ENCODE measurements around the gene UTP18. TPM values are rescaled to one million over a fixed set of nuclear protein-coding genes. Genes with fewer than 3 reads are reported as not detected.
"Not testable (repeated sequence)": the region's sequence is repeated elsewhere in the genome, so short reads cannot be mapped to it uniquely, and the experiment has no call there.

Gene UTP18
- total RNA-seq = 10.0 TPM

- DNase-seq (ENCODE audit: low spot score) = peak; percentile 98
- ATAC-seq = peak; percentile 88
Measured at GRCh38 chr17:51260237-51261023, at the start of gene UTP18. TSS of gene UTP18 (plus strand) at chr17:51260546. CDS start at chr17:51260585, 39 bp downstream.

DNA sequence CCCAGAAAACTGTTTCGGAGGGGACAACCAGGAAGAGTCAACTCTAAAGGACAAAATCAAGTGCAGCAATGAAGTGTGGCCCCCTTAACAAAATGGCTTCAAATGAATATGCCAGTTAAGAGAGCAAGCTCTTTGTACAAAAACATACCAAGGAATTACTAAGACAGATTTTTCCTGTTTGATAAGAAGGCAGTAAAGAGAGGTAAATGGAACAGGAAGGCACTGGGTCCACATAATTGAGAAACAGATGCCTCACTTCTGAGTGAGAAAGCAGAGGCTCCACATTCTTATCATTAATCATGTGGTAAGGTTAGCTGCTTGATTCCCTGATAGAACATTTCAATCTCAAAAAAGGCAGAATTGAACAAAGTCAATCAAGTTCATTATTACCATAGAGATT lies 45.4 kb upstream of the UTP18 start:
- no peak for ATAC-seq
- no peak for DNase-seq (ENCODE audit: low spot score)

GRCh38 chr17:51217946-51218345 lies 42.4 kb upstream of the UTP18 start:
- peak; percentile 64 for ATAC-seq
- no peak for DNase-seq (ENCODE audit: low spot score)

- peak; percentile 43 for ATAC-seq
Measured at GRCh38 chr17:51221322-51221721, 39.0 kb upstream of the UTP18 start.

GRCh38 chr17:51224402-51225262 lies 35.7 kb upstream of the UTP18 start:
- DNase-seq (ENCODE audit: low spot score) (no peak), ATAC-seq (no peak)

More at GRCh38 chr17:51221322-51221721, 39.0 kb upstream of the UTP18 start:
- DNase-seq (ENCODE audit: low spot score) = no peak

DNA sequence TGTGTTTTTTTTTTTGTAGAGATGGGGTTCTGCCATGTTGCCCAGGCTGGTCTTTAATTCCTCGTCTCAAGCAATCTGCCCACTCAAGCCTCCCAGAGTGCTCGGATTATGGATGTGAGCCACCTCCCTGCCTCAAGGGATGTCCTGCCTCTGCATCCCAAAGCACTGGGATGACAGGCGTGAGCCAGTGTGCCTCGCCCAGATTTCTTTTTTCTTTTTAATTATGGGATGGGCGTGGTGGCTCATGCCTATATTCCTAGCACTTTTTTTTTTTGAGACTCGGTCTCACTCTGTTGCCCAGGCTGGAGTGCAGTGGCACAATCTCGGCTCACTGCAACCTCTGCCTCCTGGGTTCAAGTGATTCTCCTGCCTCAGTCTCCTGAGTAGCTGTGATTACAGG lies 34.8 kb upstream of the UTP18 start:
- DNase-seq (ENCODE audit: low spot score); ATAC-seq: not testable (repeated sequence)

DNA sequence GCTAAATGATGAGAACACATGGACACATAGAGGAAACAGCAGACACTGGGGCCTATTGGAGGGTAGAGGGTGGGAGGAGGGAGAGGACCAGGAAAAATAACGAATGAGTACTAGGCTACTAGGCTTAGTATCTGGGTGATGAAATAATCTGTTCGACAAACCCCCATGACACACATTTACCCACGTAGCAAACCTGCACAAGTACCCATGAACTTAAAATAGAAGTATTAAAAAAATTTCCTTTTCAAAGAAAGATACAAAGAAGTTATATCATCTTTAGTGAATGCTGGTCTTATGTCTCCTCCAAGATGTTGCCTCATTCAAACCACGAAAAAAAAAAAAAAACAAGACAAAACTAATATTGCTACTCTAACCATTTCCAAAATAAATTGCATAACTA lies 32.2 kb upstream of the UTP18 start:
- DNase-seq (ENCODE audit: low spot score) (no peak), ATAC-seq (no peak)

DNA sequence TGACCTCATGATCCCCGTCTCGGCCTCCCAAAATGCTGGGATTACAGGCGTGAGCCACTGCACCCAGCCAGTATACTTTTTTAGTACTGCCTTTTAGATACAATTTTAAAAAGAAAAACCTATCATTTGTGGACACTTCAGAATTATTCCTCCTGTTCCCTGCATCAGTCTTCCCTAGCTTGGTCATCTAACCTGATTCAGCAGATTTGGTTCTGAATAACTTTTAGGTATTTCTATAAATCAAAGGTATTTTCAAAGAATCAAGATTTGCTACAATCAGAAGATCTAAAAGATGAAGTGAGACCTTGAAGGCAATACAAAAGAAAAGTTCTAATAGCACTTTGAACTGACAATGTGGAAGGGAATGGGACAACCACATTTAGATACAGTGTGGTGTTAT lies 30.5 kb upstream of the UTP18 start:
- DNase-seq (ENCODE audit: low spot score) (no peak), ATAC-seq (no peak)

- DNase-seq (ENCODE audit: low spot score) = no peak
- ATAC-seq = no peak
Measured at GRCh38 chr17:51230306-51230705, 30.0 kb upstream of the UTP18 start.

DNA sequence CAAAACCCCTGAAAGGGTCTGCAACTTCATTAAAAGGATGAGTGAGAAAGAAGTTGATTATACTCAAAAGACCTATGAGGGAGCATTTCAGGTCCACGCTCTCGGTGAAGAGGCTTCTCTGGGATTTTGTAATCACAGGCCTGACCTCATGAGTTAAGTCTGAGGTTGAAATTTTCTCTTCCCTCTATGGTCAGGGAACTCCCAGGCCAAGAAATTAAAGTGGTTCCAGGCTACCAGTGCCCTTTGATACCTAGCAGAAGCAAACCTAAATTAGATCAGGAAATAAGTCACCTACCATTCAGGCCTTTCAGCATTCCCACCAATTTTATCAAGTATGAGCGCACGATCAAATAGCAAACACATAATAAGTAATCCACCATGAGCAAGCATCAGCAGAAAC lies 28.3 kb upstream of the UTP18 start:
- ATAC-seq (peak; percentile 77), DNase-seq (ENCODE audit: low spot score) (no peak)

DNA sequence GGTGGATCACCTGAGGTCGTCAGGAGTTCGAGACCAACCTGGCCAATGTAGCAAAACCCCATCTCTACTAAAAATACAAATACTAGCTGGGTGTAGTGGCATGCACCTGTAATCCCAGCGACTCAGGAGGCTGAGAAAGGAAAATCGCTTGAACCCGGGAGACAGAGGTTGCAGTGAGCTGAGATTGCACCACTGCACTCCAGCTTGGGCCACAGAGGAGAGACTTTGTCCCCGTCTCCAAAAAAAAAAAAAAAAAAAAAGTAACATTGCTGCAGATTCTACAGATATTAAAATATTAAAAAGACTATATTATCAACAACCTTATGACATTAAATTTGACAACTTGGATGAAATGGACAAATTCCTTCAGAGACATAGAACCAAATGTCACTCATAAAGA lies 26.2 kb upstream of the UTP18 start:
- ATAC-seq = peak; percentile 65

DNA sequence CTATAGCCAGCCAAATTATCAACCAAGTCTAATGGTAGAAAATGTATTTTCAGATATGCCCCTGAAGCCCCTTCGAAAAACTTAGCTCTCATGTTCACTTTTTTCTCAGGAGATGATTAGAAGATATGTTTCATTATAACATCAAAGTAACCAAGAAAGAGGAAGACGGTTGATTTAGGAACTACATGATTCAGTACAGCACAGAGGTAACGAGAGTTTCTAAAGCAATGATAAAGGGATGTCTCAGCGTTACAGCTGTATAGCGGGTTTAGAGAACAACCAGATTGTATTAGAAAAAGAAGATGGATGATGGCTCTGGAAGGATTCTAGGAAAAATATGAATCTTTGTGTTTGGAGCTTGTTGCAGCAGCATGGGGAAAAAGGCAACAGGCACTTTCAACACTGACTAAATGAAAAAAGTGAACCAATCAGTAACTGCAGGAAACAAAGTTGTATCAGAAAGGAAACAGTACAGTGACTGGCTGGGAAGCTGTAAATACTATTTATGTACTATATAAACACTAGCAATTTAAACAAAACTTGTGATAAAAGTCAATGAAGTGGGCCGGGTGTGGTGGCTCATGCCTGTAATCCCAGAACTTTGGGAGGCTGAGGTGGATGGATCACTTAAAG lies 22.0 kb upstream of the UTP18 start:
- DNase-seq (ENCODE audit: low spot score) = no peak
- ATAC-seq = no peak

More for the DNA sequence above, 26.2 kb upstream of the UTP18 start:
- DNase-seq (ENCODE audit: low spot score) = no peak

DNA sequence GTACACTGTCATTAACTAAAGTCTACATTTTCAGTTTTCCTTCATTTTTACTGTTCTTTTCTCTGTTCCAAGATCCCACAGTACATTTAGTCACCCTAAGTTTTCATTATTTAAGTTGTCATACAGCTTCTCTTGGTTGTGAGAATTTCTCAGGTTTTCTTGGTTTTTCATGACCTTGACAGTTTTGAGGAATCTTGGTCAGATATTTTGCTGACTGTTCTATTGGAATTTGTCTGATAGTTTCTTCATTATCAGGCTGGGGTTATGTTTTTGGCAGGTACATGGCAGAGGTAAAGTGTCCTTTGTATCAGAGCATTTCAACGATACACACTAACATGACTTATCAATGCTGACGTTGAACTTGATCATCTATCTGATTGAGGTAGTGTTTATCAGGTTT lies 20.1 kb upstream of the UTP18 start:
- ATAC-seq = peak; percentile 16
- DNase-seq (ENCODE audit: low spot score) = no peak

GRCh38 chr17:51244041-51244440 lies 16.3 kb upstream of the UTP18 start:
- no peak for DNase-seq (ENCODE audit: low spot score)
- ATAC-seq = peak; percentile 64

- no peak for ATAC-seq
- DNase-seq (ENCODE audit: low spot score) = no peak
Measured at GRCh38 chr17:51245535-51245934, 14.8 kb upstream of the UTP18 start.

GRCh38 chr17:51250314-51250840 lies 10.0 kb upstream of the UTP18 start:
- no peak for DNase-seq (ENCODE audit: low spot score)
- no peak for ATAC-seq

GRCh38 chr17:51251010-51251409 lies 9.3 kb upstream of the UTP18 start:
- DNase-seq (ENCODE audit: low spot score) = no peak
- no peak for ATAC-seq

DNA sequence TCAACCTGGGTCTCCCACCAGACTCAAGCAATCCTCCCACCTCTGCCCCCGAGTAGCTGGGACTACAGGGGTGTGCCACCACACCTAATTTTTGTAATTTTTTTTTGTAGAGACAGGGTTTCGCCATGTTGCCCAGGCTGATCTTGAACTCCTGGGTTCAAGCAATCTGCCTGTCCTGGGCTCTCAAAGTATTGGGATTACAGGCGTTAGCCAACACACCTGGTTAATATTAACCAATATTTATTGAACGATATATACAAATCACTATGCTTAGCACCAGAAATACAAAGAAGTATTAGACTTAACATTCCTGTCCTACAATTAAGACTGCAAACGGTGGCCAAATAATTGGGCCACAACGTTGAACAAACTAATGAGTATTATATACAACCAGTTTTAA lies 4.7 kb upstream of the UTP18 start:
- ATAC-seq (peak; percentile 40), DNase-seq (ENCODE audit: low spot score) (no peak)

DNA sequence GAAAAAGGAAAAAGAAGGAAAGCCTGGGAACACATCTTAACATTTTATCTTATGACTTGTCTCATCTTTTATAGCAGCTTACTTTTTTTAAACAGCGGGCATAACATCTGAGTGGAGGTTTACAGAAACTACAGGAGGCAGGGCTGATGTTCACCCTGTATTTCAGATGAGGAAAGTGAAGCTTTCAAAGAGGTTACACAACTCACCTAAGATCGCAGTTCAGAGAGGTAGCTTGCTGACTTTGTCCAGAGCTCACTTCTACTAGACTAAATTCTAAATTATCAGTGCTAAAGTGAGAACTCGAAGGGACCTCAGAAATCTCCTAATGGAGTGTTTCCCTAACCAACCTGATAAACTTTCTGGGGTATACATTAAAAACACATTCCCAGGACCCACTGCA lies 4.2 kb upstream of the UTP18 start:
- DNase-seq (ENCODE audit: low spot score) (no peak), ATAC-seq (peak; percentile 36)

DNA sequence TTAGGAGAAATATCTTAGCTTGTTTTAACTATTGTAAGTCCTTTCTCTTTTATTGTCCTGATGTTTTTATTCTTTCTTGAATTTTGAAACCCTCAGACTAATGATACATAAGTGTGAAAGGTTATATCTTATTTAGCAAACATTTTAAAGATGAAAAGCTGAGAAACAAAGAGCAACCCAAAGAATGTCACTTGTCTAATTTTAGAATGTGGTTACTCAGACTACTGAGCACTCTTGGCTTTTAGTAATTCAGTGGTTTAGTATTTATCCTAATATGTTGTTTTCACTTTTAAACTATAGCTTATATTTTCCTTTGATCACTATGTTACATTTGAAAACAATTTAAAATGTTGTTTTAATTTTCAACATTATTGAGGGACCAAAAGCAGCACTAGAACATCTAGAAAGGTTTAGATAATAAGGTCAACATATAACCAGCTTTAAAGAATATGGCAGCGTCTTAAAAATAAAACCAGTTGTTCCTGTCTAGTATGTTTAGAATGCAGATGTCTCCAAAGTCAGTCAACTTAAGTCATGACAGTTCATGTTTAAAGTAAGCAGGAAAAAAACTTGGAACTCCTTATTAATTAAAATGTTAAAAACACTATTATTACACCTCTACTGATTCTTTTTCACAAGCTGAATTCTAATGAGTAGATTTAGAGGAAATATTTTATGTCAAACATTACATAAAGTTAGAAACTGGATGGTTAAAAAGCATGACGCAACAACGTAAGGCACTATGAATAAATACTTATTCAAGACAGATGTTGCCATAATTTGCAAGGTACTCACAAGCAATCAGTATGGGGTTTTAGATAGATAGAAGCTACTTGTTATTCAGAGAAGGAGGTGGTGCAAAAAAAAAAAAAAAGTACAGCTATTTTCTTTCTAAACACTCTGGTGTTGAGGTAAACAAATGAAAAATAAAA lies 2.9 kb upstream of the UTP18 start:
- ATAC-seq = no peak

More for the DNA sequence above, 2.9 kb upstream of the UTP18 start:
- no peak for DNase-seq (ENCODE audit: low spot score)

Measured in left lobe of liver (tissue), 2 donors.